ENCODE results near the gene SPDYE17.
"Not testable (repeated sequence)": the region's sequence is repeated elsewhere in the genome, so short reads cannot be mapped to it uniquely, and the experiment has no call there.

Gene SPDYE17

GRCh38 chr7:76998764-76999450 lies 33.3 kb downstream of the SPDYE17 start:
- DNase-seq (ENCODE audit: low read depth): not testable (repeated sequence)

- no peak for DNase-seq (ENCODE audit: low read depth)
These were observed 33.9 kb downstream of the SPDYE17 start for GRCh38 chr7:76998285-76998589.

GRCh38 chr7:76997381-76998284 lies 34.5 kb downstream of the SPDYE17 start:
- DNase-seq (ENCODE audit: low read depth): no peak

- DNase-seq (ENCODE audit: low read depth): not testable (repeated sequence)
These were observed 35.2 kb downstream of the SPDYE17 start for GRCh38 chr7:76996932-76997331.

GRCh38 chr7:76994286-76994685 lies 37.9 kb downstream of the SPDYE17 start:
- DNase-seq (ENCODE audit: low read depth): not testable (repeated sequence)

GRCh38 chr7:76993831-76994230 lies 38.3 kb downstream of the SPDYE17 start:
- not testable (repeated sequence) for DNase-seq (ENCODE audit: low read depth)

- not testable (repeated sequence) for DNase-seq (ENCODE audit: low read depth)
These were observed 39.3 kb downstream of the SPDYE17 start for GRCh38 chr7:76992871-76993270.

- not testable (repeated sequence) for DNase-seq (ENCODE audit: low read depth)
These were observed 40.0 kb downstream of the SPDYE17 start for GRCh38 chr7:76992204-76992603.

GRCh38 chr7:76990202-76990601 lies 42.0 kb downstream of the SPDYE17 start:
- not testable (repeated sequence) for DNase-seq (ENCODE audit: low read depth)

- not testable (repeated sequence) for DNase-seq (ENCODE audit: low read depth)
These were observed 46.0 kb downstream of the SPDYE17 start for GRCh38 chr7:76985924-76986717.

- not testable (repeated sequence) for DNase-seq (ENCODE audit: low read depth)
These were observed 47.4 kb downstream of the SPDYE17 start for GRCh38 chr7:76984784-76985136.

- DNase-seq (ENCODE audit: low read depth): not testable (repeated sequence)
These were observed 48.0 kb downstream of the SPDYE17 start for GRCh38 chr7:76983937-76984783.

GRCh38 chr7:76983333-76983732 lies 48.8 kb downstream of the SPDYE17 start:
- not testable (repeated sequence) for DNase-seq (ENCODE audit: low read depth)

- DNase-seq (ENCODE audit: low read depth): not testable (repeated sequence)
These were observed 49.7 kb downstream of the SPDYE17 start for GRCh38 chr7:76982501-76982900.

GRCh38 chr7:76981187-76981970 lies 50.8 kb downstream of the SPDYE17 start:
- DNase-seq (ENCODE audit: low read depth): not testable (repeated sequence)

- DNase-seq (ENCODE audit: low read depth): not testable (repeated sequence)
These were observed 51.6 kb downstream of the SPDYE17 start for GRCh38 chr7:76980576-76980975.

GRCh38 chr7:76977761-76978367 lies 54.3 kb downstream of the SPDYE17 start:
- DNase-seq (ENCODE audit: low read depth): not testable (repeated sequence)

GRCh38 chr7:76974793-76975579 lies 57.2 kb downstream of the SPDYE17 start:
- DNase-seq (ENCODE audit: low read depth): not testable (repeated sequence)

- not testable (repeated sequence) for DNase-seq (ENCODE audit: low read depth)
These were observed 57.8 kb downstream of the SPDYE17 start for GRCh38 chr7:76974336-76974735.

All from activated T-helper 1 cell treated with Interleukin-2 at 50 U/mL for 16 hours (primary cell).